GM23338 (cell line): ENCODE data around the gene COL16A1. TPM values are rescaled to one million over a fixed set of nuclear protein-coding genes. Genes with fewer than 3 reads are reported as not detected.

ENCODE experiments used
- CREB1 ChIP-seq: fragments of 250-450 bp; sonication (Bioruptor Pico); IDR thresholded peaks from 2 replicates; pipeline ENCODE4 v1.5.0; 2020; ENCODE audit warnings: low read depth, mild to moderate bottlenecking, moderate library complexity
- EZH2 ChIP-seq: fragments of 200-600 bp; sonication (generic); IDR thresholded peaks from one replicate; pipeline ENCODE4 v1.8.0; 2017; ENCODE audit warnings: antibody characterized with exemption, mild to moderate bottlenecking, low read depth; ENCODE audit not compliant: unreplicated experiment
- EZH2phosphoT487 ChIP-seq: fragments of 200-600 bp; sonication (generic); IDR thresholded peaks from one replicate; pipeline ENCODE4 v1.8.1; 2018; ENCODE audit warnings: antibody characterized with exemption; ENCODE audit not compliant: unreplicated experiment
- JUNB ChIP-seq: IDR thresholded peaks from one replicate; pipeline ENCODE4 v1.6.1; 2016; ENCODE audit warnings: antibody characterized with exemption; ENCODE audit not compliant: unreplicated experiment
- STAT1 ChIP-seq: IDR thresholded peaks from one replicate; pipeline ENCODE4 v1.6.1; 2016; ENCODE audit warnings: antibody characterized with exemption; ENCODE audit not compliant: unreplicated experiment
- ZNF114 ChIP-seq: fragments of 250-450 bp; sonication (Bioruptor Pico); IDR thresholded peaks from 2 replicates; pipeline ENCODE4 v1.5.0; 2020; ENCODE audit warnings: mild to moderate bottlenecking, moderate library complexity
- ZNF331 ChIP-seq: fragments of 250-450 bp; sonication (Bioruptor Pico); IDR thresholded peaks from 2 replicates; pipeline ENCODE4 v1.5.0; 2020; ENCODE audit warnings: low read depth, mild to moderate bottlenecking, moderate library complexity
- polyA plus RNA-seq: library from polyadenylated mRNA; unstranded; fragments of >200 nt; fragmentation: Nextera tagmentation; extraction: Ambion mirVana; gene quantifications from 2 replicates; pipeline ENCODE4 v1.2.1, GENCODE V29; 2016
- total RNA-seq: library from RNA; depleted of rRNA; stranded (reverse); fragments of >200 nt; shearing (Covaris generic); gene quantifications from 2 replicates; pipeline ENCODE4 v1.2.3, GENCODE V29; 2014
- TF ChIP-seq, protein P1 (sequence below): fragments of 250-450 bp; sonication (Bioruptor Pico); IDR thresholded peaks from 2 replicates; pipeline ENCODE4 v1.5.0; 2020; ENCODE audit warnings: mild to moderate bottlenecking, moderate library complexity
- TF ChIP-seq, protein P2 (sequence below): IDR thresholded peaks from one replicate; pipeline ENCODE4 v1.6.1; 2018; ENCODE audit warnings: antibody characterized with exemption; ENCODE audit not compliant: unreplicated experiment

The COL16A1 gene
- total and polyA plus RNA-seq, 2 experiments from 2014 or later, result 4.2 to 13.2 TPM

DNA sequence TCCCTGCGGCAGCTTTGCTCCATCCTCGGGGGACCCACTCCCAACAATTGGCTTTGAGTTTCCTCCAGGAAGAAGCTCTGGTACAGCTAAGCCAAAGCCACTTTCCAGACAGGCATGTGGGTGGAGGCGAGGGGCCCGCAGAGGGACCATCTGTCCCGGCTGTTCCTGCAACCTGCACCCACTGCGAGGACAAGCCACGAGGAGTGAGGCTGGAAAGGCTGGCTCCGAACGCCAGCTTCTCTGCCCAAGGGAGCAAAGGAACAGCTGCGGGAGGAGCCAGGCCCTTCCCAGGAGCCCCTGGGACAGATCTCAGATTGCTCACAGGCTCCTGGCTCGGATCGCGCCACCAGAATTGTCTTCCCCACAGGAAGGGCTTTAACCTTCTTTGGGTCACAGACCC, 30.8 kb downstream of the COL16A1 start (continued):
- TF ChIP-seq, protein P1, sequence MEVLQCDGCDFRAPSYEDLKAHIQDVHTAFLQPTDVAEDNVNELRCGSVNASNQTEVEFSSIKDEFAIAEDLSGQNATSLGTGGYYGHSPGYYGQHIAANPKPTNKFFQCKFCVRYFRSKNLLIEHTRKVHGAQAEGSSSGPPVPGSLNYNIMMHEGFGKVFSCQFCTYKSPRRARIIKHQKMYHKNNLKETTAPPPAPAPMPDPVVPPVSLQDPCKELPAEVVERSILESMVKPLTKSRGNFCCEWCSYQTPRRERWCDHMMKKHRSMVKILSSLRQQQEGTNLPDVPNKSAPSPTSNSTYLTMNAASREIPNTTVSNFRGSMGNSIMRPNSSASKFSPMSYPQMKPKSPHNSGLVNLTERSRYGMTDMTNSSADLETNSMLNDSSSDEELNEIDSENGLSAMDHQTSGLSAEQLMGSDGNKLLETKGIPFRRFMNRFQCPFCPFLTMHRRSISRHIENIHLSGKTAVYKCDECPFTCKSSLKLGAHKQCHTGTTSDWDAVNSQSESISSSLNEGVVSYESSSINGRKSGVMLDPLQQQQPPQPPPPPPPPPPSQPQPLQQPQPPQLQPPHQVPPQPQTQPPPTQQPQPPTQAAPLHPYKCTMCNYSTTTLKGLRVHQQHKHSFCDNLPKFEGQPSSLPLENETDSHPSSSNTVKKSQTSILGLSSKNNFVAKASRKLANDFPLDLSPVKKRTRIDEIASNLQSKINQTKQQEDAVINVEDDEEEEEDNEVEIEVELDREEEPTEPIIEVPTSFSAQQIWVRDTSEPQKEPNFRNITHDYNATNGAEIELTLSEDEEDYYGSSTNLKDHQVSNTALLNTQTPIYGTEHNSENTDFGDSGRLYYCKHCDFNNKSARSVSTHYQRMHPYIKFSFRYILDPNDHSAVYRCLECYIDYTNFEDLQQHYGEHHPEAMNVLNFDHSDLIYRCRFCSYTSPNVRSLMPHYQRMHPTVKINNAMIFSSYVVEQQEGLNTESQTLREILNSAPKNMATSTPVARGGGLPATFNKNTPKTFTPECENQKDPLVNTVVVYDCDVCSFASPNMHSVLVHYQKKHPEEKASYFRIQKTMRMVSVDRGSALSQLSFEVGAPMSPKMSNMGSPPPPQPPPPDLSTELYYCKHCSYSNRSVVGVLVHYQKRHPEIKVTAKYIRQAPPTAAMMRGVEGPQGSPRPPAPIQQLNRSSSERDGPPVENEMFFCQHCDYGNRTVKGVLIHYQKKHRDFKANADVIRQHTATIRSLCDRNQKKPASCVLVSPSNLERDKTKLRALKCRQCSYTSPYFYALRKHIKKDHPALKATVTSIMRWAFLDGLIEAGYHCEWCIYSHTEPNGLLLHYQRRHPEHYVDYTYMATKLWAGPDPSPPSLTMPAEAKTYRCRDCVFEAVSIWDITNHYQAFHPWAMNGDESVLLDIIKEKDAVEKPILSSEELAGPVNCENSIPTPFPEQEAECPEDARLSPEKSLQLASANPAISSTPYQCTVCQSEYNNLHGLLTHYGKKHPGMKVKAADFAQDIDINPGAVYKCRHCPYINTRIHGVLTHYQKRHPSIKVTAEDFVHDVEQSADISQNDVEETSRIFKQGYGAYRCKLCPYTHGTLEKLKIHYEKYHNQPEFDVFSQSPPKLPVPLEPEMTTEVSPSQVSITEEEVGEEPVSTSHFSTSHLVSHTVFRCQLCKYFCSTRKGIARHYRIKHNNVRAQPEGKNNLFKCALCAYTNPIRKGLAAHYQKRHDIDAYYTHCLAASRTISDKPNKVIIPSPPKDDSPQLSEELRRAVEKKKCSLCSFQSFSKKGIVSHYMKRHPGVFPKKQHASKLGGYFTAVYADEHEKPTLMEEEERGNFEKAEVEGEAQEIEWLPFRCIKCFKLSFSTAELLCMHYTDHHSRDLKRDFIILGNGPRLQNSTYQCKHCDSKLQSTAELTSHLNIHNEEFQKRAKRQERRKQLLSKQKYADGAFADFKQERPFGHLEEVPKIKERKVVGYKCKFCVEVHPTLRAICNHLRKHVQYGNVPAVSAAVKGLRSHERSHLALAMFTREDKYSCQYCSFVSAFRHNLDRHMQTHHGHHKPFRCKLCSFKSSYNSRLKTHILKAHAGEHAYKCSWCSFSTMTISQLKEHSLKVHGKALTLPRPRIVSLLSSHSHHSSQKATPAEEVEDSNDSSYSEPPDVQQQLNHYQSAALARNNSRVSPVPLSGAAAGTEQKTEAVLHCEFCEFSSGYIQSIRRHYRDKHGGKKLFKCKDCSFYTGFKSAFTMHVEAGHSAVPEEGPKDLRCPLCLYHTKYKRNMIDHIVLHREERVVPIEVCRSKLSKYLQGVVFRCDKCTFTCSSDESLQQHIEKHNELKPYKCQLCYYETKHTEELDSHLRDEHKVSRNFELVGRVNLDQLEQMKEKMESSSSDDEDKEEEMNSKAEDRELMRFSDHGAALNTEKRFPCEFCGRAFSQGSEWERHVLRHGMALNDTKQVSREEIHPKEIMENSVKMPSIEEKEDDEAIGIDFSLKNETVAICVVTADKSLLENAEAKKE (CRISPR knock-in tag), result no peak
- TF ChIP-seq, protein P2, sequence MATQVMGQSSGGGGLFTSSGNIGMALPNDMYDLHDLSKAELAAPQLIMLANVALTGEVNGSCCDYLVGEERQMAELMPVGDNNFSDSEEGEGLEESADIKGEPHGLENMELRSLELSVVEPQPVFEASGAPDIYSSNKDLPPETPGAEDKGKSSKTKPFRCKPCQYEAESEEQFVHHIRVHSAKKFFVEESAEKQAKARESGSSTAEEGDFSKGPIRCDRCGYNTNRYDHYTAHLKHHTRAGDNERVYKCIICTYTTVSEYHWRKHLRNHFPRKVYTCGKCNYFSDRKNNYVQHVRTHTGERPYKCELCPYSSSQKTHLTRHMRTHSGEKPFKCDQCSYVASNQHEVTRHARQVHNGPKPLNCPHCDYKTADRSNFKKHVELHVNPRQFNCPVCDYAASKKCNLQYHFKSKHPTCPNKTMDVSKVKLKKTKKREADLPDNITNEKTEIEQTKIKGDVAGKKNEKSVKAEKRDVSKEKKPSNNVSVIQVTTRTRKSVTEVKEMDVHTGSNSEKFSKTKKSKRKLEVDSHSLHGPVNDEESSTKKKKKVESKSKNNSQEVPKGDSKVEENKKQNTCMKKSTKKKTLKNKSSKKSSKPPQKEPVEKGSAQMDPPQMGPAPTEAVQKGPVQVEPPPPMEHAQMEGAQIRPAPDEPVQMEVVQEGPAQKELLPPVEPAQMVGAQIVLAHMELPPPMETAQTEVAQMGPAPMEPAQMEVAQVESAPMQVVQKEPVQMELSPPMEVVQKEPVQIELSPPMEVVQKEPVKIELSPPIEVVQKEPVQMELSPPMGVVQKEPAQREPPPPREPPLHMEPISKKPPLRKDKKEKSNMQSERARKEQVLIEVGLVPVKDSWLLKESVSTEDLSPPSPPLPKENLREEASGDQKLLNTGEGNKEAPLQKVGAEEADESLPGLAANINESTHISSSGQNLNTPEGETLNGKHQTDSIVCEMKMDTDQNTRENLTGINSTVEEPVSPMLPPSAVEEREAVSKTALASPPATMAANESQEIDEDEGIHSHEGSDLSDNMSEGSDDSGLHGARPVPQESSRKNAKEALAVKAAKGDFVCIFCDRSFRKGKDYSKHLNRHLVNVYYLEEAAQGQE, result no peak
- TF ChIP-seq EZH2phosphoT487 (no peak), ZNF331 (CRISPR knock-in tag) (no peak), ZNF114 (CRISPR knock-in tag) (no peak), STAT1 (no peak), EZH2 (no peak), CREB1 (CRISPR knock-in tag) (no peak), JUNB (no peak)
